ENCODE measurements around the gene TNNT1.
A peak's percentile ranks its signal among the peaks of the same experiment; 100 is the strongest.
"Not testable (repeated sequence)": the region's sequence is repeated elsewhere in the genome, so short reads cannot be mapped to it uniquely, and the experiment has no call there.

The TNNT1 gene, protein sequence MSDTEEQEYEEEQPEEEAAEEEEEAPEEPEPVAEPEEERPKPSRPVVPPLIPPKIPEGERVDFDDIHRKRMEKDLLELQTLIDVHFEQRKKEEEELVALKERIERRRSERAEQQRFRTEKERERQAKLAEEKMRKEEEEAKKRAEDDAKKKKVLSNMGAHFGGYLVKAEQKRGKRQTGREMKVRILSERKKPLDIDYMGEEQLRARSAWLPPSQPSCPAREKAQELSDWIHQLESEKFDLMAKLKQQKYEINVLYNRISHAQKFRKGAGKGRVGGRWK

GRCh38 chr19:55149078-55150003 lies at the start of gene TNNT1:
TNNT1 (minus strand) TSS chr19:55149206; CDS start chr19:55147157, 2,049 bp downstream.
- peak; percentile 69 for DNase-seq

GRCh38 chr19:55198651-55199050 lies 49.6 kb upstream of the TNNT1 start:
- no peak for DNase-seq

GRCh38 chr19:55197528-55197927 lies 48.5 kb upstream of the TNNT1 start:
- no peak for DNase-seq

- no peak for DNase-seq
Observed at GRCh38 chr19:55196803-55197202, 47.8 kb upstream of the TNNT1 start.

- no peak for DNase-seq
Observed at GRCh38 chr19:55193481-55193880, 44.5 kb upstream of the TNNT1 start.

DNA sequence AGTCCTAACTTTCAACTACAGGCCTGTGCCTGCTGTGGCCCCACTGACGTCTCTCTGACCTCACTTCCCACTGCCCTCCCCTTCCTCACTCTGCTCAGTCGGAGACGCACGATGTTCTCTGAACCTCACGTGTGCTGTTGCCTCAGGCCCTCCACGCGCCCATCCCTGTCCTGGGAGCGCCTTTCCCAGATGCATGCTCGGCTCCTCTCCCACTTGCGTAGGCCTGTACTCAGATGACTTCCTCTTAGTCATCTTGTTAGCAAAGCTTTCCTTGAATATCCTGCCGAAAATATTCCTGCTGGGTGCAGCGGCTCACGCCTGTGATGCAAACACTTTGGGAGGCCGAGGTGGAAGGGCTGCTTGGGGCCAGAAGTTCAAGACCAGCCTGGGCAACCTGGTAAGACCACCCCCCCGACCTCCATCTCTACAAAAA lies 40.4 kb upstream of the TNNT1 start:
- no peak for DNase-seq

DNA sequence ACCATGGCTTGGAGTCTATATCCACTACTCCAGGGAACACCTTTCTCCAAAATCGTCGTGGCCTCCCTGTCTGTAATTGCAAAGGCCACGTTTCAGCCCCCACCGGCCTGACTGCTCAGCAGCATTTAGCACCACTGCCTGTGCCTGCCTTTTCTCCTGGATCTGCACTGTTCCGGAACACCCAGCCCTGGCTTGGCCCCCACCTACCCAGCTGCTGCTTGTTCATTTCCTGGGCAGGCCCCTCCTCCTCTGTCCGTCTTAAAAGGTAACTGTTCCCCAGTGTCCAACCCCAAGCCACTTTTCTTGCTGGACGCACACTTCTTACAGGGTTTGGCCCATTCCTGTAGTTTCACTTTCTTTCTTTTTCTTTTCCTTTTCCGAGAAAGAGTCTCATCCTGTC lies 39.6 kb upstream of the TNNT1 start:
- DNase-seq = no peak

GRCh38 chr19:55186080-55186479 lies 37.1 kb upstream of the TNNT1 start:
- no peak for DNase-seq

GRCh38 chr19:55181740-55182139 lies 32.7 kb upstream of the TNNT1 start:
- DNase-seq = no peak

- no peak for DNase-seq
Observed at GRCh38 chr19:55179606-55180484, 30.8 kb upstream of the TNNT1 start, which contains the start of gene SYT5. SYT5 (minus strand) TSS chr19:55180289; CDS start chr19:55179041, 1,248 bp downstream.

DNA sequence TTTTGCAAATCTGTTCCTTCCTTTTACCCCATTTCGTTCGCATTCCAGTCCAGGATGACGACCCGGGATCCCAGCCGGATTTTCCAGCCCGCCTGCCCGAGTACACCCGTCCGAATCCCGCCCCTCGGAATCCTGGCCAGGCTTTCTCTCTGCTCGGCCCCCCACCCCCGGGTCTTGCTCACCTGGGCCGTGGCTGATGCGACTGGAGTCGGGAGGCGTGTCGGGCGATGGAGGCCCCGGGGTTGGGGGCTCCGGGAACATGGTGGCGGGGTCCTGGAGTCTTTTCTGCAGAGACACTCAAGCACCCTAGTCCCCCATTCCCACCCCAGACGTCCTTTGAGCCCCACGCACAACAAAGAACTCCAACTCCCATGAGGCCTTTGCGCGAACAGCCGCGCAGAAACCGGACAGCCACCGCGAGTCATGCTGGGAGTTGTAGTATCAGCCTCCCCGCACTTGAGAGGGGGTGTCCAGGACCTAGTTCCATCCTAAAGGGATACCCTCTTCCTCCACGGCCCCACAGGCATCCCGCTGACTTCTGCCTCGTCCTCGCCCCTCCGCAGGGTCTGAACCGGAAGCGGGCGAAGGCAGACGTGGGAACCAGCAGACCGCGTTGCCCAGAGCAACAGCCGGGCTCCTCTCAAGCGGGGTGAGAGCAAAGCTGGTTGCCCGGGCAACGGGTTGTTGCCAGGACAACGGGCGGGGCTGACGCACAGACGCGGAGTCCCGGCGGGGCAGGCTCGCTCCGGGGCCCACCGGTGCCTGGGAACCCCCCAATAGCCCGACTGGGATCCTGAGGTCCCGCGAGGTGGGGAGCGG lies 30.0 kb upstream of the TNNT1 start:
- peak; percentile 79 for DNase-seq

DNA sequence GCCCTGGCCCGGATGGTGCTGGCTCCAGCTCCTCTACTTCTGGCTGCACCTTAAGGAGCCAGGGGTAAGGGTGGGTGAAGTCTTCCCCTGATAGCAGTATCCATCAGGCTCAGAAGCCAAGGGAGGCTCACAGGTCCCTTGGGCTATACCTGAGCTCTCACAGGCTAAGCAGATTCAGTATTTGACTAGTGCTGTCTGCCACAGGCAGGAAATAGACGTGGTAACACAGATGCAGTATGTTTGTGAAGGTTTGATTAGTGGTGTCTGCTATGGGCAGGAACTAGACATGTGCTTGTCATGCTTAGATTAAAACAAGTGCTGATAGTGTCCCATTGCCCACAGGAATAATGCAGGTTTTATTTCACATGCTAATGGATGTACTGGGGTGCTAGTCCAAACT lies 27.1 kb upstream of the TNNT1 start:
- DNase-seq = no peak

GRCh38 chr19:55175117-55175867 lies 26.3 kb upstream of the TNNT1 start:
- DNase-seq = no peak

DNA sequence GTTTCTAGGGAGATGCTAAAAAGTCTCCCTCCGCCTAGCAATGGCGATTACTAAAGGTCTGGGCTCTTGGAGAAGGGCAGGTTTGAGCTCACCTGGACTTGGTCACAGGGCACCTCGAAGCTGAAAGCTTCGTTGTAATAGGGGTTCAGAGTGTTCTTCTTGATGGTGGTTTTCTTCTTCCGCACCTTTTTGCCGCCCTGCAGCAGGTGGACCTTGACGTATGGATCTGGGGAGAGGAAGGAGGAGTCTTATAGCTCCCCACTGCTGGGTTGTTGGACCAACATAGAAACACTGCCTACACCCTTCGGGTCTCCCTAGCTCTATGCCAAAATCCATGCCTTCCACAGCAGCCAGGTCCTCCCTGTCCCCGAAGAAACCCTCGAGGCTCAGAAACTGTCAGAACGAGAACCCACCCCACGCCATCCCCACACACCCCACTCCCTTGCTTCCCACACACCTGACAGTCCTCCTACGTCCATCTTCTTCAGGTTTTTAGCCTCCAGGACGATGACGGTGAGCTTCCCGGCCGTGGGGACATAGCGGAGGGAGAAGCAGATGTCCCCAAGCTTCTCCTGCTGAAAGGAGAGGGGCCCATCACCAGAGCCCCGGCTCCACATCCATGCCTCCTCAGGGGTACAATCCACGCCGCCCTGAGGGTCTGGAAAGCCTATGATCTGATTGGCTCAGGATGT lies 25.6 kb upstream of the TNNT1 start:
- no peak for DNase-seq

DNA sequence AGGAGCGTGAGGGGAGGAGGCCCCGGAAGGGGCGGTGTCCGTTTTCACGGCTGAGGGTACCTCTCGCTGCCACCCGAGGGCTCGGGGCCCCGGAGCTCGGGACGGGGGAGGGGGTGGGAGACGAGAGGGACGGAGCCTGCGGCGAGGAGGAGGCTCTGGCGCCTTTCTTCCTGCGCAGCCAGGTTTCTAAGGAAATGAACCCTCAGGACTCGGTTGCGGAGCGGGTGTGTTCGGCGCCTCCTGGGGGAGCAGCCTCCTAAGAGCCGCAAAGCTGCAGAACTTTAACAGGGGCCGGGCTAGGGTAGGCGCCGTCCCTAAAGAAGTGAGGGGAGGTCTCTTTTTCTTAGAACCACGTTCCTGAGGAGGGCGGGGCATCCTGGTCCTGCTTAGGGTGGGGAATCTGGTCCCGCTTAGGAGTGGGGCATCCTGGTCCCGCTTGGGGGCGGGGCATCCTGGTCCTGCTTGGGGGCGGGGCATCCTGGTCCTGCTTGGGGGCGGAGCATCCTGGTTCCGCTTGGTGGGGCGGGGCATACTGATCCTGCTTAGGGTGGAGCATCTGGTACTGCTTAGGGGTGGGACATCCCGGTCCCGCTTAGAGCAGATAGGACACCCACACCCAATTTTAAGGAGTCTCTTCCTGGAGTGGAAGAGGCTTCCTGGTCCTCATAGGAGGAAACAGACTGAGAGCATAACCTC lies 24.9 kb upstream of the TNNT1 start:
- DNase-seq = no peak

- DNase-seq = no peak
Observed at GRCh38 chr19:55173186-55173713, 24.2 kb upstream of the TNNT1 start.

DNA sequence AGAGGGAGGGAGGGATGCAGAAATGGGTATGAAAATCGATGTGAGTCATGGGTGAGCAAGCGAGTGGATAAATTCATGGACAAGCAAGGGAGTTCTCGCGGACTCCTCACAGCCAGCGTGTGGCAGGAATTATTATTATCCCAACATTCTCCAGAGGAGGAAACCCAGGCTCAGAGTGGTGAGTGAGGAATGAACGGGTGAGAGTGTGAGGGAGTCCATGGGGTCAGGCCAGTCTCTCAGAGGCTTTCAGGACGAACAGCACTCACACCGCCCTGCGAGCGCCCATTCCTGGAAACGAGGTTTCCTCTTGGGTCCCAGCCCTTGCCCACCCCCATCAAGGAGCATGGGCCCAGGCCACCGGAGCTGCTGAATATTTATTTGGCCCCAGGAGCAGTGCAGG lies 23.7 kb upstream of the TNNT1 start:
- no peak for DNase-seq

- DNase-seq = not testable (repeated sequence)
Observed at GRCh38 chr19:55172318-55172717, 23.3 kb upstream of the TNNT1 start.

DNA sequence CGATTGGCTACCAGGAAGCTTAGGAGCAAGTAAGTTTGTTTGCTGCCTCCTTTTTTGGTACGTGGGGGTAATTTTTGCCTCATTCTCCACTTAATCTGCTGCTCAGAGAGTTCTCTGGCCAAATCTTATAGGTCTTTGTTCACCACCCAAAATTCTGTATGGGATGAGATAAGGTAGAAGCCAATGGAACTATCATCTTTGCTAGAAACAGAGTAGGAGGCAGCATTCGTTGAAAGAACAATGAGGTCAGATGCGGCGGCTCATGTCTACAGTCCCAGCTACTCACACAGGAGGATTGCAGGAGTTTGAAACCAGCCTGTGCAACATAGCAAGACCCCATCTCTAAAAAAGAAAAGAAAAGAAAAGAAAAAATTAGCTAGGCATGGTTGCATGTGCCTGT lies 22.4 kb upstream of the TNNT1 start:
- DNase-seq = no peak

DNA sequence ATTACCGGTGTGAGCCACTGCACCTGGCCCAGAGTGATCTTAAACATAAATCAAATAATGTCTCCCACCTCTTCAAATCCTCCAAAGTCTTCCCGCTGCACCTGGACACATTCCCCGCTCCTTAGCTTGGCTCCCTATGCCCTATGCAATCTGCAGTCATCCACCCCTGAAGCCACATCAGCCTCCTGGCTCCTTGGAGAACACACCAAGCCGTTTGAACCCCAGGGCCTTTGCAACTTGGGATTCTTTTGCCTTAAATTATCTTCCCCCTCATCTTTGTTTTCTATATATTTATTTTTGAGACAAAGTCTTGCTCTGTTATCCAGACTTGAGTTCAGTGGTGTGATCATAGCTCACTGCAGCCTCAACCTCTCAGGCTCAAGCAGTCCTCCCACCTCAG lies 20.1 kb upstream of the TNNT1 start:
- no peak for DNase-seq
